A549 (cell line): ENCODE measurements around the gene BAIAP2L1. TPM values are rescaled to one million over a fixed set of nuclear protein-coding genes. Genes with fewer than 3 reads are reported as not detected.

Experiments
- ATAC-seq, 2 experiments: fragments of 200-7000 bp in 1 of 2; fragments of >200 bp in 1 of 2; cut with Nextera tagmentation in 1 of 2; cut with Tn5 transposase in 1 of 2; 3 replicates each; pipeline versions ENCODE4 v1.8.0 to v1.9.1; 2018 to 2020; ENCODE audit warnings: mild to moderate bottlenecking in 1 of 2, moderate library complexity in 1 of 2
- CTCF ChIA-PET: fragments of 300-600 bp; sonication (Branson Sonifier 250); formaldehyde crosslinking; extraction: SDS; loops from one replicate; lab custom pipeline; 2021; ENCODE audit warnings: antibody characterized with exemption, inconsistent platforms; lab: Yijun Ruan, JAX
- POLR2A ChIA-PET: fragments of 350-600 bp; formaldehyde crosslinking; extraction: SDS; loops from one replicate; lab custom pipeline; 2021; ENCODE audit warnings: antibody characterized with exemption, inconsistent platforms; lab: Yijun Ruan, JAX
- DNase-seq, 2 experiments: peaks; one replicate each; pipeline versions ENCODE4 v3.0.0 to v3.0.0-alpha.2; 2011 to 2016; ENCODE audit warnings: low read depth in 1 of 2, low spot score in 1 of 2
- FAIRE-seq: peaks from 2 replicates; lab custom pipeline; 2011; peaks lifted over from hg19 to GRCh38; lab: Jason Lieb, UNC
- H3K27ac ChIP-seq, 2 experiments: fragments of >200 bp; sonication (Bioruptor Twin); formaldehyde crosslinking; 3 replicates each; pipeline ENCODE4 v1.5.1; 2016 to 2017
- H3K4me1 ChIP-seq: fragments of >200 bp; sonication (Bioruptor Twin); formaldehyde crosslinking; 3 replicates; pipeline ENCODE4 v1.6.1; 2016
- H3K4me2 ChIP-seq: fragments of >200 bp; sonication (Bioruptor Twin); formaldehyde crosslinking; 3 replicates; pipeline ENCODE4 v1.6.1; 2016
- H3K4me3 ChIP-seq: fragments of >200 bp; sonication (Bioruptor Twin); formaldehyde crosslinking; 3 replicates; pipeline ENCODE4 v1.5.1; 2016
- H3K9me3 ChIP-seq: fragments of >200 bp; sonication (Bioruptor Twin); formaldehyde crosslinking; 3 replicates; pipeline ENCODE4 v1.6.1; 2016
- CBX2 ChIP-seq: fragments of 200-600 bp; sonication (generic); IDR thresholded peaks from 2 replicates; pipeline ENCODE4 v1.6.1; 2016; ENCODE audit warnings: low read depth, mild to moderate bottlenecking, borderline replicate concordance
- CHD4 ChIP-seq: fragments of 200-600 bp; sonication (generic); IDR thresholded peaks from 2 replicates; pipeline ENCODE4 v1.6.1; 2016; ENCODE audit warnings: antibody characterized with exemption, mild to moderate bottlenecking, borderline replicate concordance
- E2F6 ChIP-seq: IDR thresholded peaks from 2 replicates; pipeline ENCODE4 v1.6.1; 2012; ENCODE audit warnings: low read depth, borderline replicate concordance
- EP300 ChIP-seq, 2 experiments: fragments of >200 bp; sonication (Bioruptor Twin); formaldehyde crosslinking; IDR thresholded peaks; 2 replicates in 1 of 2; 3 replicates in 1 of 2; pipeline ENCODE4 v1.6.1; 2016 to 2017
- FOSL2 ChIP-seq, 2 experiments: fragments of 450-650 bp in 1 of 2; fragments of >200 bp in 1 of 2; sonication (Bioruptor Twin) in 1 of 2; formaldehyde crosslinking; IDR thresholded peaks; 2 replicates each; pipeline versions ENCODE4 v1.5.0 to v1.6.1; 2016 to 2020; ENCODE audit warnings: mild to moderate bottlenecking in 1 of 2, moderate library complexity in 1 of 2
- HOXB13 ChIP-seq: fragments of 250-450 bp; sonication (Bioruptor Pico); IDR thresholded peaks from 2 replicates; pipeline ENCODE4 v1.5.0; 2020; ENCODE audit warnings: low read depth, mild to moderate bottlenecking, moderate library complexity
- JUN ChIP-seq, 2 experiments: fragments of >200 bp; sonication (Bioruptor Twin); formaldehyde crosslinking; IDR thresholded peaks; 2 replicates in 1 of 2; 3 replicates in 1 of 2; pipeline ENCODE4 v1.6.1; 2016 to 2017
- JUNB ChIP-seq: fragments of >200 bp; sonication (Bioruptor Twin); formaldehyde crosslinking; IDR thresholded peaks from 2 replicates; pipeline ENCODE4 v1.6.1; 2016
- KDM1A ChIP-seq: fragments of 200-600 bp; sonication (generic); IDR thresholded peaks from 2 replicates; pipeline ENCODE4 v1.6.1; 2016; ENCODE audit warnings: low read depth, mild to moderate bottlenecking
- KDM5A ChIP-seq: fragments of 200-600 bp; sonication (generic); IDR thresholded peaks from 2 replicates; pipeline ENCODE4 v1.6.1; 2016; ENCODE audit warnings: antibody characterized with exemption, mild to moderate bottlenecking
- MAZ ChIP-seq: fragments of 150-350 bp; IDR thresholded peaks from 2 replicates; pipeline ENCODE4 v1.6.1; 2014; ENCODE audit warnings: antibody characterized with exemption, low read depth, low read length, borderline replicate concordance
- POLR2AphosphoS2 ChIP-seq: conservative IDR thresholded peaks from 2 replicates; pipeline ENCODE4 v1.6.1; 2012; ENCODE audit warnings: low read length, improper control_type of control experiment, inconsistent platforms
- RARB ChIP-seq: fragments of 250-450 bp; sonication (Bioruptor Pico); IDR thresholded peaks from 2 replicates; pipeline ENCODE4 v1.8.0; 2021; ENCODE audit warnings: mild to moderate bottlenecking, moderate library complexity
- RFX5 ChIP-seq: fragments of 450-650 bp; IDR thresholded peaks from 2 replicates; pipeline ENCODE4 v1.7.1; 2014; ENCODE audit warnings: antibody characterized with exemption, mild to moderate bottlenecking, moderate library complexity
- USF2 ChIP-seq: fragments of 450-650 bp; IDR thresholded peaks from 2 replicates; pipeline ENCODE4 v1.6.1; 2014; ENCODE audit warnings: antibody characterized with exemption
- ZFP36 ChIP-seq: fragments of 450-650 bp; IDR thresholded peaks from 2 replicates; pipeline ENCODE4 v1.6.1; 2014; ENCODE audit warnings: borderline replicate concordance; ENCODE audit not compliant: partially characterized antibody
- ZNF302 ChIP-seq: fragments of 250-450 bp; sonication (Bioruptor Pico); IDR thresholded peaks from 2 replicates; pipeline ENCODE4 v1.9.0; 2021; ENCODE audit warnings: inconsistent platforms, mild to moderate bottlenecking, moderate library complexity
- ZSCAN20 ChIP-seq: fragments of 250-450 bp; sonication (Bioruptor Pico); IDR thresholded peaks from 2 replicates; pipeline ENCODE4 v1.8.0; 2022; ENCODE audit warnings: mild to moderate bottlenecking, moderate library complexity
- WGBS: methylation state at CpG from one replicate; pipeline ENCODE4 v1.1.6; 2017; ENCODE audit errors: missing lambda C conversion rate; 5-methylcytosine and 5-hydroxymethylcytosine counted together
- polyA plus RNA-seq, 4 experiments: library from polyadenylated mRNA; depleted of rRNA in 3 of 4; stranded (reverse); fragments of >200 nt; fragmentation: RNase III in 1 of 4; extraction: RNeasy Plus Mini Kit Qiagen cat#74134 plus additional on column Dnase treatment in 1 of 4; gene quantifications; 2 replicates in 3 of 4; 3 replicates in 1 of 4; pipeline ENCODE4 v1.2.3, GENCODE V29; 2011 to 2017
- TF ChIP-seq, protein P1 (sequence below): fragments of 200-600 bp; sonication (generic); IDR thresholded peaks from 2 replicates; pipeline ENCODE4 v1.6.1; 2016; ENCODE audit warnings: antibody characterized with exemption, mild to moderate bottlenecking, moderate library complexity
- TF ChIP-seq, protein P2 (sequence below): fragments of 250-450 bp; sonication (Bioruptor Pico); IDR thresholded peaks from 2 replicates; pipeline ENCODE4 v1.5.0; 2020; ENCODE audit warnings: low read depth, mild to moderate bottlenecking, moderate library complexity

Gene BAIAP2L1
- polyA plus RNA-seq, 2 of the 4 experiments (the other 2 are of a cell fraction), result 39.4 to 89.3 TPM

DNA sequence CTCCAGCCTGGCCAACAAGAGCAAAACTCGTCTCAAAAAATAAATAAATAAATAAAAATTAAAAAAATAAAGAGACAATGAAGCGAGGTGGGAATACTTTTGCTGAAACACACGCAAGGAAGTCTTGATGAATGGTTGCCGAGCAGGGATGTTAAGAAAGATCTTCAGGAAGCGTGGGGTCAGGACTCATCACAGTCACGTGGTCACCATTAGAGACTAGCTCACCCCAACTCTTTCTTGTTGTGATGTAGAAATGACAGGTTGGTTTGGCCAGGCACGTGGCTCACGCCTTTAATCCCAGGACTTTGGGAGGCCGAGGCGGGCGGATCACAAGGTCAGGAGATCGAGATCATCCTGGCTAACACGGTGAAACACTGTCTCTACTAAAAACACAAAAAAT, 28.9 kb upstream of the BAIAP2L1 start:
- Histone ChIP-seq H3K4me1 (no peaks in the 10 kb centered on the region), H3K27ac (no peak overlapping the region), H3K4me2 (no peak overlapping the region), H3K4me3 (no peak overlapping the region), H3K9me3 (no peaks in the 10 kb centered on the region)
- 84% methylated on average over 13 of the region's 13 CpGs for WGBS
- no peak for ATAC-seq
- no peak for DNase-seq
- ChIA-PET CTCF (interaction anchor here (1.0 to 13.1 kb wide), 4 partner anchors 9 to 409 kb away, joined by 3 to 288 read pairs (median 49); no protein-coding TSS in a partner anchor), POLR2A (no interaction called here)
- TF ChIP-seq RARB (CRISPR knock-in tag) (no peak), EP300 (IDR thresholded peaks at IDR 0.05) (no peak), USF2 (no peak), JUN (IDR thresholded peaks at IDR 0.05) (no peak), POLR2AphosphoS2 (no peak), CBX2 (no peak), RFX5 (no peak), ZFP36 (no peak), CHD4 (no peak), ZSCAN20 (CRISPR knock-in tag) (no peak), KDM5A (no peak), ZNF302 (no peak), MAZ (no peak), KDM1A (no peak), FOSL2 (IDR thresholded peaks at IDR 0.05) (no peak), FOSL2 (CRISPR knock-in tag; IDR thresholded peaks at IDR 0.05) (no peak), HOXB13 (CRISPR knock-in tag) (no peak), E2F6 (no peak)
- TF ChIP-seq, protein P1, sequence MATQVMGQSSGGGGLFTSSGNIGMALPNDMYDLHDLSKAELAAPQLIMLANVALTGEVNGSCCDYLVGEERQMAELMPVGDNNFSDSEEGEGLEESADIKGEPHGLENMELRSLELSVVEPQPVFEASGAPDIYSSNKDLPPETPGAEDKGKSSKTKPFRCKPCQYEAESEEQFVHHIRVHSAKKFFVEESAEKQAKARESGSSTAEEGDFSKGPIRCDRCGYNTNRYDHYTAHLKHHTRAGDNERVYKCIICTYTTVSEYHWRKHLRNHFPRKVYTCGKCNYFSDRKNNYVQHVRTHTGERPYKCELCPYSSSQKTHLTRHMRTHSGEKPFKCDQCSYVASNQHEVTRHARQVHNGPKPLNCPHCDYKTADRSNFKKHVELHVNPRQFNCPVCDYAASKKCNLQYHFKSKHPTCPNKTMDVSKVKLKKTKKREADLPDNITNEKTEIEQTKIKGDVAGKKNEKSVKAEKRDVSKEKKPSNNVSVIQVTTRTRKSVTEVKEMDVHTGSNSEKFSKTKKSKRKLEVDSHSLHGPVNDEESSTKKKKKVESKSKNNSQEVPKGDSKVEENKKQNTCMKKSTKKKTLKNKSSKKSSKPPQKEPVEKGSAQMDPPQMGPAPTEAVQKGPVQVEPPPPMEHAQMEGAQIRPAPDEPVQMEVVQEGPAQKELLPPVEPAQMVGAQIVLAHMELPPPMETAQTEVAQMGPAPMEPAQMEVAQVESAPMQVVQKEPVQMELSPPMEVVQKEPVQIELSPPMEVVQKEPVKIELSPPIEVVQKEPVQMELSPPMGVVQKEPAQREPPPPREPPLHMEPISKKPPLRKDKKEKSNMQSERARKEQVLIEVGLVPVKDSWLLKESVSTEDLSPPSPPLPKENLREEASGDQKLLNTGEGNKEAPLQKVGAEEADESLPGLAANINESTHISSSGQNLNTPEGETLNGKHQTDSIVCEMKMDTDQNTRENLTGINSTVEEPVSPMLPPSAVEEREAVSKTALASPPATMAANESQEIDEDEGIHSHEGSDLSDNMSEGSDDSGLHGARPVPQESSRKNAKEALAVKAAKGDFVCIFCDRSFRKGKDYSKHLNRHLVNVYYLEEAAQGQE, result no peak
- TF ChIP-seq, protein P2, sequence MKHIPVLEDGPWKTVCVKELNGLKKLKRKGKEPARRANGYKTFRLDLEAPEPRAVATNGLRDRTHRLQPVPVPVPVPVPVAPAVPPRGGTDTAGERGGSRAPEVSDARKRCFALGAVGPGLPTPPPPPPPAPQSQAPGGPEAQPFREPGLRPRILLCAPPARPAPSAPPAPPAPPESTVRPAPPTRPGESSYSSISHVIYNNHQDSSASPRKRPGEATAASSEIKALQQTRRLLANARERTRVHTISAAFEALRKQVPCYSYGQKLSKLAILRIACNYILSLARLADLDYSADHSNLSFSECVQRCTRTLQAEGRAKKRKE (CRISPR knock-in tag), result no peak
- FAIRE-seq, result no peak

DNA sequence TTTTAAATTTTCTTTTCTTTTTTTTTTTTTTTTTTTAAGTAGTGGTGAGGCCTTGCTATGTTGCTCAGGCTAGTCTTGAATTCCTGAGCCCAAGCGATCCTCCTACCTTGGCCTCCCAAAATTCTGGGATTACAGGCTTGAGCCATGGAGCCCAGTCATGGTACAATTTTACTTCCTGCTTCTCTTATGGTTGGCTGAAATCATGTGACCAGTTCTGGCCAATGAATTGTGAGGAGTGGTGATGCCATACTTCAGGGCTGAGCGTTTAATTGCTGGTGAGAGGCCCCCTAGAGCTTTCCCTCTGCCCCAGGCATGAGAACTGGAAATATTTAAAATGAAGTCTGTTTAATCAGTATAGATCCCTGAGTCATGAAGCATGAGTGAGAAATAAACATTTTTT, 22.2 kb upstream of the BAIAP2L1 start:
- Histone ChIP-seq H3K4me3 (no peak overlapping the region), H3K27ac (peak overlapping the region; percentile 7 to 60; a peak in 4 of 6 replicates), H3K4me1 (peaks cover 29% of the 10 kb centered on the region), H3K4me2 (no peak overlapping the region), H3K9me3 (no peaks in the 10 kb centered on the region; the same call in 2 of the 3 replicates)
- no peak; a peak in 1 of 6 replicates for ATAC-seq
- POLR2A ChIA-PET, result interaction anchor here (1.2 kb wide), 1 partner anchor 22 kb away, joined by 5 read pairs; the partner anchor contains the start of gene BAIAP2L1
- peak; percentile 69 to 82 for DNase-seq
- no peak for FAIRE-seq
- no peak for TF ChIP-seq FOSL2 (IDR thresholded peaks at IDR 0.05)
- peak; percentile 29; the same call in 1 of the 2 replicates for TF ChIP-seq FOSL2 (CRISPR knock-in tag; IDR thresholded peaks at IDR 0.05)
- TF ChIP-seq, protein P2 (CRISPR knock-in tag), result no peak
- peak; percentile 41 for TF ChIP-seq USF2
- no peak for TF ChIP-seq JUNB
- CTCF ChIA-PET, result interaction anchor here (0.5 to 11.5 kb wide), 8 partner anchors 11 to 725 kb away, joined by 3 to 192 read pairs (median 20); partner anchors contain the start of gene BAIAP2L1
- WGBS, result 41% methylated on average over 2 of the region's 2 CpGs
